ENCODE data around the gene NHLRC3.
"Not testable (repeated sequence)": the region's sequence is repeated elsewhere in the genome, so short reads cannot be mapped to it uniquely, and the experiment has no call there.

Gene NHLRC3

GRCh38 chr13:39037880-39038568 is at the start of gene NHLRC3, which contains the start of gene PROSER1:
TSS of gene NHLRC3 (plus strand) at chr13:39038456. CDS start at chr13:39038640, 184 bp downstream.
TSS of gene PROSER1 (minus strand) at chr13:39038089. CDS start at chr13:39037242, 847 bp downstream.
- DNase-seq (ENCODE audit: low read depth, low spot score), result peak; percentile 58

GRCh38 chr13:38990693-38991092 is 47.6 kb upstream of the NHLRC3 start, which contains the start of gene STOML3:
TSS of gene STOML3 (minus strand) at chr13:38990831. CDS start at chr13:38990721, 110 bp downstream.
- no peak for DNase-seq (ENCODE audit: low read depth, low spot score)

GRCh38 chr13:38993381-38993780 is 44.9 kb upstream of the NHLRC3 start:
- DNase-seq (ENCODE audit: low read depth, low spot score), result no peak

GRCh38 chr13:38998739-38999138 is 39.5 kb upstream of the NHLRC3 start:
- DNase-seq (ENCODE audit: low read depth, low spot score), result no peak

- not testable (repeated sequence) for DNase-seq (ENCODE audit: low read depth, low spot score)
Measured at GRCh38 chr13:39006371-39007111, 31.7 kb upstream of the NHLRC3 start.

GRCh38 chr13:39012608-39013007 is 25.6 kb upstream of the NHLRC3 start:
- DNase-seq (ENCODE audit: low read depth, low spot score), result no peak

GRCh38 chr13:39013462-39013861 is 24.8 kb upstream of the NHLRC3 start:
- no peak for DNase-seq (ENCODE audit: low read depth, low spot score)

- DNase-seq (ENCODE audit: low read depth, low spot score), result no peak
Measured at GRCh38 chr13:39016087-39016486, 22.2 kb upstream of the NHLRC3 start.

GRCh38 chr13:39016787-39017186 is 21.5 kb upstream of the NHLRC3 start:
- no peak for DNase-seq (ENCODE audit: low read depth, low spot score)

- DNase-seq (ENCODE audit: low read depth, low spot score), result no peak
Measured at GRCh38 chr13:39020853-39021462, 17.3 kb upstream of the NHLRC3 start.

- DNase-seq (ENCODE audit: low read depth, low spot score), result no peak
Measured at GRCh38 chr13:39023316-39023715, 14.9 kb upstream of the NHLRC3 start.

GRCh38 chr13:39023761-39024160 is 14.5 kb upstream of the NHLRC3 start:
- no peak for DNase-seq (ENCODE audit: low read depth, low spot score)

- no peak for DNase-seq (ENCODE audit: low read depth, low spot score)
Measured at GRCh38 chr13:39025433-39025839, 12.8 kb upstream of the NHLRC3 start.

GRCh38 chr13:39032150-39032549 is 6.1 kb upstream of the NHLRC3 start:
- DNase-seq (ENCODE audit: low read depth, low spot score), result no peak

- DNase-seq (ENCODE audit: low read depth, low spot score), result no peak
Measured at GRCh38 chr13:39034085-39034484, 4.2 kb upstream of the NHLRC3 start.

- no peak for DNase-seq (ENCODE audit: low read depth, low spot score)
Measured at GRCh38 chr13:39035204-39035603, 3.1 kb upstream of the NHLRC3 start.

GRCh38 chr13:39035799-39036198 is 2.5 kb upstream of the NHLRC3 start:
- DNase-seq (ENCODE audit: low read depth, low spot score), result no peak

- no peak for DNase-seq (ENCODE audit: low read depth, low spot score)
Measured at GRCh38 chr13:39036212-39036611, 2.0 kb upstream of the NHLRC3 start.

- peak; percentile 5 for DNase-seq (ENCODE audit: low read depth, low spot score)
Measured at GRCh38 chr13:39037410-39037879, 811 bp upstream of the NHLRC3 start.

- DNase-seq (ENCODE audit: low read depth, low spot score), result peak; percentile 21
Measured at GRCh38 chr13:39038569-39039030, 344 bp downstream of the NHLRC3 start.

GRCh38 chr13:39039041-39039440 is 785 bp downstream of the NHLRC3 start:
- no peak for DNase-seq (ENCODE audit: low read depth, low spot score)

GRCh38 chr13:39040206-39040605 is 1.9 kb downstream of the NHLRC3 start:
- no peak for DNase-seq (ENCODE audit: low read depth, low spot score)

Measured in activated CD4-positive, CD25-positive, alpha-beta regulatory T cell treated with anti-CD3 and anti-CD28 coated beads, Interleukin-2, amount 50 U/mL, for 16 hours (primary cell).